Ascending aorta (tissue), 2 donors: ENCODE data around the gene MEOX1. TPM values are rescaled to one million over a fixed set of nuclear protein-coding genes. Genes with fewer than 3 reads are reported as not detected.
"Not testable (repeated sequence)": the region's sequence is repeated elsewhere in the genome, so short reads cannot be mapped to it uniquely, and the experiment has no call there.

ENCODE experiments used
- DNase-seq, 2 donors: peaks; one replicate each; pipeline ENCODE4 v3.0.0-alpha.2; 2019; ENCODE audit warnings: low spot score in 2 of 2
- H3K27ac ChIP-seq, 2 donors: fragments of 200-600 bp; sonication (generic); one replicate each; pipeline ENCODE4 v1.5.1; 2016 to 2017; ENCODE audit warnings: mild to moderate bottlenecking in 1 of 2
- H3K27me3 ChIP-seq: fragments of 200-600 bp; sonication (generic); one replicate; pipeline ENCODE4 v1.5.1; 2017
- H3K36me3 ChIP-seq, 2 donors: fragments of 200-600 bp; sonication (generic); one replicate each; pipeline ENCODE4 v1.5.1; 2016
- H3K4me1 ChIP-seq, 2 donors: fragments of 200-600 bp; sonication (generic); one replicate each; pipeline ENCODE4 v1.5.1; 2016 to 2017; ENCODE audit warnings: mild to moderate bottlenecking in 1 of 2
- H3K4me3 ChIP-seq, 2 donors: fragments of 200-600 bp; sonication (generic); one replicate each; pipeline ENCODE4 v1.5.1; 2016 to 2017; ENCODE audit warnings: mild to moderate bottlenecking in 1 of 2
- H3K9me3 ChIP-seq, 2 donors: fragments of 200-600 bp; sonication (generic); one replicate each; pipeline ENCODE4 v1.5.1; 2016
- CTCF ChIP-seq, 3 experiments: fragments of 200-600 bp in 2 of 3; fragments of 450-650 bp in 1 of 3; sonication (generic) in 2 of 3; IDR thresholded peaks; one replicate each; pipeline ENCODE4 v1.5.1; 2016 to 2019; ENCODE audit warnings: antibody characterized with exemption in 3 of 3, mild to moderate bottlenecking in 1 of 3, moderate library complexity in 1 of 3
- intact Hi-C: fragments of 100-400 bp; cut with DNase I; formaldehyde crosslinking; loops from one replicate; pipeline ENCODE4 v1.15.1; 2023
- total RNA-seq: library from RNA; depleted of rRNA; stranded (reverse); fragments of >200 nt; gene quantifications from one replicate; pipeline ENCODE4 v1.1.0, GENCODE V29; 2016

The MEOX1 gene
- total RNA-seq, 1 donor from 2014 or later, result 17.8 TPM

GRCh38 chr17:43611230-43611969 is 50.3 kb downstream of the MEOX1 start:
- Histone ChIP-seq H3K9me3 (no peaks in the 10 kb centered on the region), H3K4me1 (no peaks in the 10 kb centered on the region), H3K36me3 (no peaks in the 10 kb centered on the region), H3K27ac (no peak overlapping the region), H3K27me3 (no peaks in the 10 kb centered on the region), H3K4me3 (no peak overlapping the region)
- no peak for TF ChIP-seq CTCF (IDR thresholded peaks at IDR 0.05)
- intact Hi-C loops, result no loop called here
- no peak for DNase-seq

- no peak for DNase-seq
- H3K4me3 ChIP-seq, result no peak overlapping the region
- TF ChIP-seq CTCF (IDR thresholded peaks at IDR 0.05), result no peak
- no peaks in the 10 kb centered on the region for H3K27me3 ChIP-seq
- H3K4me1 ChIP-seq, result no peaks in the 10 kb centered on the region
- H3K27ac ChIP-seq, result no peak overlapping the region
- no peaks in the 10 kb centered on the region for H3K36me3 ChIP-seq
- H3K9me3 ChIP-seq, result no peaks in the 10 kb centered on the region
- intact Hi-C loops, result no loop called here
Observed at GRCh38 chr17:43609613-43610385, 51.9 kb downstream of the MEOX1 start.

GRCh38 chr17:43608313-43608712 is 53.4 kb downstream of the MEOX1 start:
- no peak for TF ChIP-seq CTCF (IDR thresholded peaks at IDR 0.05)
- intact Hi-C loops, result no loop called here
- H3K4me3 ChIP-seq, result no peak overlapping the region
- no peaks in the 10 kb centered on the region for H3K9me3 ChIP-seq
- no peak for DNase-seq
- H3K27ac ChIP-seq, result no peak overlapping the region
- H3K4me1 ChIP-seq, result no peaks in the 10 kb centered on the region
- H3K27me3 ChIP-seq, result no peaks in the 10 kb centered on the region
- H3K36me3 ChIP-seq, result no peaks in the 10 kb centered on the region

GRCh38 chr17:43604549-43604948 is 57.2 kb downstream of the MEOX1 start:
- intact Hi-C loops, result no loop called here

GRCh38 chr17:43603321-43603720 is 58.4 kb downstream of the MEOX1 start:
- Histone ChIP-seq H3K36me3 (no peaks in the 10 kb centered on the region), H3K9me3 (no peaks in the 10 kb centered on the region), H3K27ac (no peak overlapping the region), H3K27me3 (no peaks in the 10 kb centered on the region), H3K4me1 (peaks cover 0 to 8% of the 10 kb centered on the region in 2 donors), H3K4me3 (no peak overlapping the region)
- no peak for DNase-seq
- TF ChIP-seq CTCF (IDR thresholded peaks at IDR 0.05), result no peak
- intact Hi-C loops, result no loop called here

More at GRCh38 chr17:43604549-43604948, 57.2 kb downstream of the MEOX1 start:
- H3K27ac ChIP-seq, result no peak overlapping the region
- no peaks in the 10 kb centered on the region for H3K36me3 ChIP-seq
- H3K4me1 ChIP-seq, result peaks cover 0 to 8% of the 10 kb centered on the region in 2 donors
- no peaks in the 10 kb centered on the region for H3K9me3 ChIP-seq
- H3K27me3 ChIP-seq, result no peaks in the 10 kb centered on the region
- no peak overlapping the region for H3K4me3 ChIP-seq
- no peak for DNase-seq
- TF ChIP-seq CTCF (IDR thresholded peaks at IDR 0.05), result no peak

GRCh38 chr17:43602556-43602955 is 59.2 kb downstream of the MEOX1 start:
- H3K9me3 ChIP-seq, DNase-seq, intact Hi-C loops, H3K4me1 ChIP-seq, H3K27me3 ChIP-seq, H3K4me3 ChIP-seq, H3K36me3 ChIP-seq: not testable (repeated sequence)
- H3K27ac ChIP-seq, result peak overlapping the region in 1 of 2 donors; percentile 41
